SIG-M5 treated with dmso at 0.1 percent for 504 hours (cell line): ENCODE measurements around the gene DPF3.

ENCODE experiments used
- DNase-seq: peaks from one replicate; lab custom pipeline; 2025; ENCODE audit not compliant: unreplicated experiment; lab: John Stamatoyannopoulos, UW

The DPF3 gene

GRCh38 chr14:72686832-72687231 lies 207.1 kb downstream of the DPF3 start:
- no peak for DNase-seq

GRCh38 chr14:72686101-72686500 lies 207.8 kb downstream of the DPF3 start:
- no peak for DNase-seq

DNA sequence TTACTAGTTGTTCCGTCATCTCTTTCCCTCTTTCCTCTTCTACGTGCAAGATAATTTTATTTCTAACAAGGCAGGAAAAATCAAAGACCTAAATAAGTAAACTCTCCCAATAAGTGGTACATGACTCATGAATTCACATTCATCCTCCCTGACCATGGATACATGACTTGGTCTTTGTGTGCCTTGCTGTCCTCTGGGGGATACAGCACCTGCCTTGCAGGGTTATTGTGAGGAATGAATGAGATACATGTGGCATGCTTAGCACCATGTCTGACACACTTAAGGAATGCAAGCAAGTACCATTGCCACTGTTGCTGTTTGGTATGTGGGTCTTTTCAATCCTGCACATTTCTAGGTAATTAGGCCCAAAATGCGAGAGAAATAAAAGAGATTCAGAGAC lies 208.4 kb downstream of the DPF3 start:
- DNase-seq = no peak

DNA sequence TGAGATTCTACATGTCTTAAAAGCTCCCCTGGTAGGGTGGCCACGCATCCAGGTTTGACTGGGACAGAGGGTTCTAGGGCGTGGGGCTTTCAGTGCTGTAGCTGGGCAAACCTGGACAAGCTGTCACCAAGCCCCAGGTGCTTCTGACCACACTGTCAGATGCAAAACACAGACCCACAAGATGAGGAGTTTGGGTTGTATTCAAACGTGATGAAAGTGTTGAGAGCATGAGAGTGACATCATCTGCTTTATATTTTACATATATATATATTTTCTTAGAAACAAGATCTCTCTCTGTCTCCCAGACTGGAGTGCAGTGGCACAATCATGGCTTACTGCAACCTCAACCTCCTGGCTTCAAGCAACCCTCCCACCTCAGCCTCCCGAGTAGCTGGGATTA lies 210.1 kb downstream of the DPF3 start:
- DNase-seq = no peak

DNA sequence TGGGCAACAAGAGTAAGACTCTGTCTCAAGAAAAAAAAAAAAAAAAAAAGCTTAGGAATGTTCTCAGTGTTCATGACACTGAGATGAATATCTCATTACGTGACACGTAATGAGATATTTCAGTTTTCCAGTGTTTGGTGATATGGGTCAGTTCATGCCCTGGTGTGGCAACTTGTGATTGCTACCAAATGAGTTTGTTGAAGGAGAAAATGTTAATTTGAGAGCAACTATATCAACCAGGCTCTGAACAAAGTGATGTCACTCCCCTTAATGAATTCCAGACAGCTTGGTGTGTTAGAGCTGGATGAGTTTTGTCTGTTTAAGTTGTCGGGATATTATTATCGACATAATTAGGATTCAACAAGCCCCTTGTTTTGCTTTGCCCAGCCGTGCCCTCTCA lies 211.7 kb downstream of the DPF3 start:
- DNase-seq = no peak

DNA sequence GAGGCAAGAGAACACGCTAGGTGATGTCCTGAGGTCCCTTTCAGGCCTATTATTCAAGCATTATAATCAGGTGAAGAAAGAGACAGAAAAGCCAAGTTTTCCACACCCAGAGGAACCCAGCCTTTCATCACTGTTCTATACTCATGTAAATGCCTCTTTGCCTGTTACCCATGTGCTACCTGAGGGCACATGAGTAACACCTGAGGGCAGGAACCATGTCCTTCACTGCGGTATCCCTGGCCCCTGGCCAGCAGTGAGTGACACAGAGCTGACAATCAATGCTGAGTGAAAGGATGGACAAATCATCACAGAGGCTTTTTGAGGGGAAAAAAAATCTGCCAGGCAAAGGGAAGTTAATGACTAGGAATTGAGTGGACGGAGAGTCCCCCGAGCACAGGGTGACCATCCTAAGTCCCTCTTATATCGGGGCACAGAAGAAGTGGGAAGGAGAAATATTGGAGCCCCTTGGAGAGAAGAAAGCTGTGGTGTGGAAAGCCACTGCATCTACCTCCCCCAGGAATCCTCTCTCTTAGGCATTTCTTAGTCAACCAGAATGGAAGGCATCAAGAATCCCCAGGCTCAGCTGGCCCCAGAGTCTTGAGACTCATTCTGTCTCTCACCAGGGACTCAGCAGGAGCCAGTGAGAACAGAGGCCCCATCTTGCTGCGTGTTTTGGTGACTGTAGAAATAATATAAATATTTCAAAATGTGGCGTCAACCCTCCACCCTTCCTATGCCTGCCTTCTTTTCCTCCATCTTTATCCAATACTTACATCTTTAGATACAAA lies 212.9 kb downstream of the DPF3 start:
- DNase-seq = no peak

DNA sequence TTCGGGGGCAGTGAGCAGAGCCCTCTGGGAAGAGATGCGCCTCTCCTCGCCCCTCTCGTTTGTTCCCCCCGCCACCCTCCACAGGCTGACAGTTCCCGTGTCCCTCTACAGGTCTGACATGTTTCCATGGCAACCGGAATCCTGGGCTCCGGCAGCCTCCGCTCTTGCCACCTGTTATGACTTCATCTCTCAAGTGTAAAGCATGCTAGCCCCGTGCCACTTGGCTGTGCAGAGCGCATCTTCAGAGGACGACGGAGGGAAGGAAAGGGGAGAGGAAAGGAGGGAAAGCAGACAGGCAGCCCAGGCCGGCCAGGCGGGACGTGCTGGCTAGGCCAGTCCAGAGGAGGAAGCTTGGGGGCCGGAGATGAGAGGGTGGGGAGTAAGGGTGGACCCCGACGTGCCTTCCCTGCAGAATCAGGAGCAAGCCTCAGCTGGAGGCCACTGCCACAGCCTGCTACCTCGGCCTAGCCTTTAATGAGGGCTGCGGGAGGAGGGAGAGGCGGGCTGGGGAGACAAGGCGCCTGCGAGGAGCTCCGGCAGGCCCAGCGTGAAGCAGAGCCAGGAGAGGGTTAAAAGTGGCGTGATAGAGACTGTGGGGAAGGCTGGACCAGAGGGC lies 214.3 kb downstream of the DPF3 start:
- no peak for DNase-seq

GRCh38 chr14:72679141-72679535 lies 214.8 kb downstream of the DPF3 start:
- DNase-seq = no peak

DNA sequence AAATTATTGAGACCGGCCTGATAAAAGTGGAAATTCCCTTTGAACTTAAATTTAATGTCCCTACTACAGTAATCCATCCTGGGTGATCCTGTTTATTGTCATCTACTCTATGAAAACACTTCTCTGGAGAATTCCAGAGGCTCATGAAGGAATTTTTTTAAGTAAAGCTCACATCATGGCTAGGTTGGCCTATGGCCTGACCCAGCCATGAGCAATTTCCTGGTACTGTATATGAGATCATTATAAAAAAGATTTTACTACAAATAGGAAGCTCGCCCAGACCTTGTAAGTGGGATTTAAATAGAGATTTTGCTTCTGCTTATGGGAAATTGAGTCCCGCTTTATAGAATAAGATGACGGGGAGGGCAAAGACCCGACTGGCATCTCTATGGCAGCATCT lies 215.5 kb downstream of the DPF3 start:
- DNase-seq = no peak

- no peak for DNase-seq
Measured at GRCh38 chr14:72677664-72678063, 216.2 kb downstream of the DPF3 start.

DNA sequence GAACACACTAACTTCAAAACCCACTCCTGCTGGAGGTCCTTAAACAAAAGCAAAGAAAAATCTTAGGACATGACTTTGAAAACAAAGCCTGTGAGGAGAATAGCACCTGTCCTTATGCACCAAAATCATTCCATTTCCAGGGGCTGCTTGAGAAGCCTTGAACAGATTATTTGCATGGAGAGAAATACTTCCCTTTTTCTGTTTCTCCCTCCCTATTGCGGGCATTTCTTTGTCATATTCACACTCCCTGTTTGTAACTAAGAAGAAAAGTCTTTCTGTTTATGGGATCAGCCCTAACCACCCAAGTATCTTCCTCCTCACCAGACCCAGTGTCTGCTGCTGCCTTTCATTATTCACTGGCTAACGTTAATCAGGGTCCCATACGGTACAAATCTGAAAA lies 218.8 kb downstream of the DPF3 start:
- DNase-seq = peak; percentile 9

DNA sequence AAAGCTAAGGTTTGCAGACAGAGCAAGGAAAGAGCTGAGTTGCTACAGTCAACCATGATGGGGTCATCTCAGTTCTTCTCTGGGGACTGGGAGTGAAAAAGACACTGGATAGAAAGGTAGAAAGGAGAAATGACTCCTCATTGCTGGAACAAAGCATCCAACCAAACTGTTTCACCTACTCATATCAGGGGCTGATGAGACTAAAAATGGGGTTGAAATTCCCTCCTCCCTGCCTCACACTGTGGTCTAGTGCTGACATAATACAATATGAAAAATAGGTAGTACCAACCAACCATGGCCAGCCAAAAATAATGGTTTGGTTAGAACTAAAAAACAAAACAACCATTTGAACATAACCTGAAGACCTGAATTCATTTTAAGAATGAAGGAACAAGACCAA lies 220.7 kb downstream of the DPF3 start:
- no peak for DNase-seq

GRCh38 chr14:72666610-72667009 lies 227.3 kb downstream of the DPF3 start:
- no peak for DNase-seq

DNA sequence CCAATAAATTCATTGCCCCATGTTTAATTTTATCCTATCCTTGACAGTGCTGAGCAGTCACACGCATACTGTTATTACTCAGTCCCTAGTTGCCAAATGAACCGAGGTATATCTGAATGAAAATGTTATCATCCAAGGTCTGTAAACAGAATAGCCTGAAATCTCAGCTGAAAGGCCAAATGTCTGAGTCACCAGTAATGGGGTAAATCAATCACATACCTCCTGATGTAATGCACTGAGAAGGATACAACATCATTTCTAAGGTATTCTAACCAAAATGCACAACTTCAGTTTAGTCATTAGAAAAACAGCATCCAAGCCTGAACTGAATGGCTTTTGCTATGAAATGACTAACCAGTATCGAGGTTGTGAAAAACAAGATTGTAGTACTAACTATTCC lies 228.6 kb downstream of the DPF3 start:
- no peak for DNase-seq

- no peak for DNase-seq
Measured at GRCh38 chr14:72664651-72665050, 229.2 kb downstream of the DPF3 start.

DNA sequence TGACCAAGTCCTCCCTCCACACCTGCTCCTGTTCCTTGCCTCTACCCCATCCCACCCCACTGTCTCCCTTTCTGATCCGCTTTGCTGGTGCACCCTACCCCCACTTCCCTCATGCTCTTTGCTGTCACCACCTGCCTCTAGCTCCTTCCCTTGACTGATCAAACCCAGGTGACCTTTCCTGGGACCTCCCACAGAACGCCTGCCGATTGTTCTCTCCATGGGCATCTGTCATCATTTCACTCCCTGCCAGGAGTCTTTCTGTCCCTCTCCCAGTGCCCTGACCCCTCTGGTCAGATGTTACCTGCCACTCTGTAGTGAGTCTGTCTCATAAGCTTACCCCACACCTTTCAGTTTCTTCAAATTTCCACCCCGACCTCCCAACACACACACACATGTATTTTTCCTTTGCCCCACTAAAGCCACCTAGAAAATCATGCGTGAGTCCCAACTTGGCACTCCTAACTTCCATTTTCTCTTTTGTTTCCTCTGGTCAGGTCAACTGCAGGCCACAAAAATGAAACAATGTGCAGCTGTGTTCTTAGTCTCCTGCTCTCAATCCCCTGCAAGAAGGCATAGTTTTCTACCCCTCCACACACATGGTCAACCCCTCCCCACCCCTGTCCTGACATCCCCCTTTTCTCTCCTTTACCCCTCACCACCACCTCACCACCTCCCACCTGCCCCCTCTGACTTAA lies 229.8 kb downstream of the DPF3 start:
- no peak for DNase-seq

GRCh38 chr14:72663076-72663487 lies 230.8 kb downstream of the DPF3 start:
- DNase-seq = no peak

DNA sequence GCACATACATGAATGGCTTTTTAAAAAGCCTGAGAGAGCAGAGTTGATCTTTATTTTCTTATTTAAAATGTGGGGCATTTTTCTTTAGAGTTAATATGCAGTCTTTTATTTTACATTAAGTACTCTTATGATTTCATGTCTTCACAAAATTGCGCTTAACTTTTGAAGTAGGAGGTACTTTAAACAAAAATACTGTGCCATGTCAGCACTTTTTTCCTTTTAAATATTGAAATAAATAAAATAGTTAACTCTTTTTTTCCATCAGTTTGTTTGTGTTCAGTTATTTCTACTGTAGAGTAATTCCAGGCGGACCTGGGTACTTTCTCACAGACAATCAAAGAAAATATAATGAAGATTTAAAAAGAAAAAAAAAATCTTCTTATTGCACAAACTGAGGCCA lies 231.7 kb downstream of the DPF3 start:
- no peak for DNase-seq

DNA sequence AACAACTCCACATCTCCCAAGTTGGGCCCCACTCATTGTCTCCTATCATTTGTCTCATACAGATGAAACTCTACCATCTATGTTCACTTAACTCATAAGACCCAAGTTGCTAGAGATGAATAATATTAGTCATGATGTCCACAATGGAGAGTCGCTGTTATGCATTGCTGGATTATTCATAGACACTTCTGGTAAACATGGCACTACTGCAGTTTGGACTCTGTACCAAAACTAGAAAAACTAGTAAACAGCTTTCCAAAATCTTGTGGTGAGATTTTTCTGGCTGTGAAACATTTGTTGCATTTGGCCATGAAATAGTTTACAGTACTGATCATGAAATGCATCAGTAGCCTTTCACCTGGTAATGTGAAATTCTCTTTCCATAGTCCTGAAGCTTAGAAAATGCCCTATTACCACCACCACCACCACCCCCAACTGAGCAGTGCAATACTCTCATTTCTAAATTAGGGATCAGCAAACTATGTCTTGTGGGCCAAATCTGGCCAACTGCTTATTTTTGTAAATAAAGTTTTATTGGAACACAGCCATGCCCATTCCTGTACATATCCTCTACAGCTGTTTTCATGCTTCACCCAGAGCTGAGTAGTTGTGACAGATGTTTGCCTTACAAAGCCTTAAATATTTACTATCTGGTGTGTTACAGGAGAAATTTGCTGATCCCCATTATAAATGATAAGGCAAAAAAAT lies 236.5 kb downstream of the DPF3 start:
- no peak for DNase-seq

DNA sequence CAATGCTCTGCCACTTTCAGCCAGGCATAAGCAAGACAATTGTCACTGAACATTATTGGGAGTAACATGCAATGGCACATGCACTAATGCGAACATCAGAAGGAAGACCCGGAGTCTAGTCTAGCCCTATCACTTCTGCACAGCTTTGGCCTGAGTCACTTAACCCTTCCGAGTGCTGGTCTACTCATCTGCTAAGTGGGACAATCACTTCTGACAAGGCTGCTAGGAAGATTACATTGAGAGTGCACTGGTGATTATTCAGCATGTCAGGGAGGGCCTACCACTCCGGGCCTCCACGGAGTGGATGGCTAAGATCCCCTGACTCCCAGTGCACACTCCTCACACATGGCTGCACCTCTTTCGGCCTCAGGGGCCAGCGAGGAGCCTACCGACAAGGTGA lies 240.9 kb downstream of the DPF3 start:
- no peak for DNase-seq

DNA sequence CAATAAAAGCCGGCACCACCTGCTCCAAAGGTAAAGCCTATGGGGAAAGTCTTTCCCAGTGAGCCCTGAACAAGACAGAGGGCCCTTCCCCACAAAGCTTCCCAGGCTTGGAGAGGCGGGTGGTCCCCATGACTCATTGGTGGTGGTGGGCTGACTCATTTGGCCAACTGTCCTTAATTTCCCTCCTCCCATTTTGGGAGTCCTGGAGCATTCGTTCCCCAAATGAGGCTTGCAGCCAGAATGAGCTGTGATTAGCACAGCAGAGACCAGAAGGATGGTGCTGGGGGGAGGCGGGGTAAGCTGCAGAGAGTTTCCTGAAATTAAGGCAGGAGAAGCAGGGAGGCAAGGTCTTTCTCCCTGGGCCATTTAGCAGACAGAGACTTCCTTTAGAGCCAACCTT lies 241.7 kb downstream of the DPF3 start:
- DNase-seq = no peak

- DNase-seq = no peak
Measured at GRCh38 chr14:72651714-72652113, 242.2 kb downstream of the DPF3 start.
